Measurements from ENCODE around the gene NLRP2B. TPM values are rescaled to one million over a fixed set of nuclear protein-coding genes. Genes with fewer than 3 reads are reported as not detected.

NLRP2B gene
- polyA plus RNA-seq, 1 of the 3 experiments (the other 2 are of a cell fraction), result not detected

DNA sequence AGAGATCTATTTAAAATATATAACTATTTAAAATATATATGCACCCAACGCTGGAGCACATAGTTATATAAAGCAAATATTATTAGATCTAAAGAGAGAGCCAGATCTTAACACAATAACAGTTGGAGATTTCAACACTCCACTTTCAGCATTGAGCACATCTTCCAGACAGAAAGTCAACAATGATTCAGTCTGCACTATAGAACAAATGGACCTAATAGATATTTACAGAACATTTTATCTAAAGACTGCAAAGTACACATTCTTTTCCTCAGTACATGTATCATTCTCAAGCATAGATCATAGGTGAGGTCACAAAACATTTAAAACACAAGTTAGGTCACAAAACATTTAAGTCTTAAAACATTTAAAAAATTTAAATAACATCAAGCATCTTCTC is 36.4 kb downstream of the NLRP2B start:
- no peaks in the 10 kb centered on the region for H4K20me1 ChIP-seq (ENCODE audit: insufficient read depth)
- no peaks in the 10 kb centered on the region for H3K27me3 ChIP-seq (ENCODE audit: insufficient read depth)
- POLR2A ChIA-PET, result no interaction called here
- H3K27ac ChIP-seq (ENCODE audit: low read depth in 2 of 2, low read length in 1 of 2), result no peak overlapping the region
- DNase-seq, result no peak
- H3K79me2 ChIP-seq (ENCODE audit: insufficient read depth), result no peaks in the 10 kb centered on the region
- H3K9ac ChIP-seq, result no peak overlapping the region
- CTCF ChIA-PET, result no interaction called here
- H3F3A ChIP-seq (replicated peaks; ENCODE audit: insufficient read depth), result no peaks in the 10 kb centered on the region
- H3K4me3 ChIP-seq (ENCODE audit: low read depth in 2 of 2, low read length in 1 of 2), result no peak overlapping the region
- H3K4me1 ChIP-seq (ENCODE audit: control insufficient read depth in 1 of 2, insufficient read depth in 2 of 2, low read depth in 1 of 2, low read length in 1 of 2), result no peaks in the 10 kb centered on the region
- no peaks in the 10 kb centered on the region for H3K9me2 ChIP-seq
- WGBS (ENCODE audit: low lambda C conversion rate), result 0% methylated on average over 1 of the region's 1 CpG
- no peak overlapping the region for H2AFZ ChIP-seq (ENCODE audit: low read depth)
- no peak for TF ChIP-seq YY1 (IDR thresholded peaks at IDR 0.05; ENCODE audit: low read depth)
- TF ChIP-seq SIN3A (IDR thresholded peaks at IDR 0.05; ENCODE audit: borderline replicate concordance, low read depth, low read length), result no peak
- no peak for TF ChIP-seq SMC3 (IDR thresholded peaks at IDR 0.05; ENCODE audit: low read depth, low read length)
- TF ChIP-seq MXI1 (IDR thresholded peaks at IDR 0.05; ENCODE audit: low read depth, low read length), result no peak
- TF ChIP-seq GATA2 (CRISPR knock-in tag; IDR thresholded peaks at IDR 0.05), result no peak
- TF ChIP-seq, protein P1, sequence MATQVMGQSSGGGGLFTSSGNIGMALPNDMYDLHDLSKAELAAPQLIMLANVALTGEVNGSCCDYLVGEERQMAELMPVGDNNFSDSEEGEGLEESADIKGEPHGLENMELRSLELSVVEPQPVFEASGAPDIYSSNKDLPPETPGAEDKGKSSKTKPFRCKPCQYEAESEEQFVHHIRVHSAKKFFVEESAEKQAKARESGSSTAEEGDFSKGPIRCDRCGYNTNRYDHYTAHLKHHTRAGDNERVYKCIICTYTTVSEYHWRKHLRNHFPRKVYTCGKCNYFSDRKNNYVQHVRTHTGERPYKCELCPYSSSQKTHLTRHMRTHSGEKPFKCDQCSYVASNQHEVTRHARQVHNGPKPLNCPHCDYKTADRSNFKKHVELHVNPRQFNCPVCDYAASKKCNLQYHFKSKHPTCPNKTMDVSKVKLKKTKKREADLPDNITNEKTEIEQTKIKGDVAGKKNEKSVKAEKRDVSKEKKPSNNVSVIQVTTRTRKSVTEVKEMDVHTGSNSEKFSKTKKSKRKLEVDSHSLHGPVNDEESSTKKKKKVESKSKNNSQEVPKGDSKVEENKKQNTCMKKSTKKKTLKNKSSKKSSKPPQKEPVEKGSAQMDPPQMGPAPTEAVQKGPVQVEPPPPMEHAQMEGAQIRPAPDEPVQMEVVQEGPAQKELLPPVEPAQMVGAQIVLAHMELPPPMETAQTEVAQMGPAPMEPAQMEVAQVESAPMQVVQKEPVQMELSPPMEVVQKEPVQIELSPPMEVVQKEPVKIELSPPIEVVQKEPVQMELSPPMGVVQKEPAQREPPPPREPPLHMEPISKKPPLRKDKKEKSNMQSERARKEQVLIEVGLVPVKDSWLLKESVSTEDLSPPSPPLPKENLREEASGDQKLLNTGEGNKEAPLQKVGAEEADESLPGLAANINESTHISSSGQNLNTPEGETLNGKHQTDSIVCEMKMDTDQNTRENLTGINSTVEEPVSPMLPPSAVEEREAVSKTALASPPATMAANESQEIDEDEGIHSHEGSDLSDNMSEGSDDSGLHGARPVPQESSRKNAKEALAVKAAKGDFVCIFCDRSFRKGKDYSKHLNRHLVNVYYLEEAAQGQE (IDR thresholded peaks at IDR 0.05; ENCODE audit: low read depth, low read length), result no peak
- TF ChIP-seq GABPA (IDR thresholded peaks at IDR 0.05; ENCODE audit: low read depth), result no peak
- TF ChIP-seq, protein P2, sequence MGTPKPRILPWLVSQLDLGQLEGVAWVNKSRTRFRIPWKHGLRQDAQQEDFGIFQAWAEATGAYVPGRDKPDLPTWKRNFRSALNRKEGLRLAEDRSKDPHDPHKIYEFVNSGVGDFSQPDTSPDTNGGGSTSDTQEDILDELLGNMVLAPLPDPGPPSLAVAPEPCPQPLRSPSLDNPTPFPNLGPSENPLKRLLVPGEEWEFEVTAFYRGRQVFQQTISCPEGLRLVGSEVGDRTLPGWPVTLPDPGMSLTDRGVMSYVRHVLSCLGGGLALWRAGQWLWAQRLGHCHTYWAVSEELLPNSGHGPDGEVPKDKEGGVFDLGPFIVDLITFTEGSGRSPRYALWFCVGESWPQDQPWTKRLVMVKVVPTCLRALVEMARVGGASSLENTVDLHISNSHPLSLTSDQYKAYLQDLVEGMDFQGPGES (IDR thresholded peaks at IDR 0.05; ENCODE audit: low read depth, low read length), result no peak
- no peak for TF ChIP-seq POLR2AphosphoS5 (IDR thresholded peaks at IDR 0.05; ENCODE audit: low read depth, low read length)
- TF ChIP-seq, protein P3, sequence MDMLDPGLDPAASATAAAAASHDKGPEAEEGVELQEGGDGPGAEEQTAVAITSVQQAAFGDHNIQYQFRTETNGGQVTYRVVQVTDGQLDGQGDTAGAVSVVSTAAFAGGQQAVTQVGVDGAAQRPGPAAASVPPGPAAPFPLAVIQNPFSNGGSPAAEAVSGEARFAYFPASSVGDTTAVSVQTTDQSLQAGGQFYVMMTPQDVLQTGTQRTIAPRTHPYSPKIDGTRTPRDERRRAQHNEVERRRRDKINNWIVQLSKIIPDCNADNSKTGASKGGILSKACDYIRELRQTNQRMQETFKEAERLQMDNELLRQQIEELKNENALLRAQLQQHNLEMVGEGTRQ (IDR thresholded peaks at IDR 0.05; ENCODE audit: borderline replicate concordance, low read depth, low read length), result no peak
- TF ChIP-seq EZH2phosphoT487 (IDR thresholded peaks at IDR 0.05; ENCODE audit: borderline replicate concordance, low read depth), result no peak
- TF ChIP-seq NRF1 (IDR thresholded peaks at IDR 0.05; ENCODE audit: low read depth, low read length), result no peak
- TF ChIP-seq TEAD4 (IDR thresholded peaks at IDR 0.05; ENCODE audit: borderline replicate concordance, insufficient read depth), result no peak
- TF ChIP-seq FOSL2 (IDR thresholded peaks at IDR 0.05; ENCODE audit: borderline replicate concordance, low read depth), result no peak
- TF ChIP-seq RCOR1 (IDR thresholded peaks at IDR 0.05; ENCODE audit: low read length), result no peak
- TF ChIP-seq EP300 (IDR thresholded peaks at IDR 0.05; ENCODE audit: borderline replicate concordance in 1 of 2, low read depth in 1 of 2, low read length in 1 of 2), result no peak
- no peak for TF ChIP-seq RFX5 (IDR thresholded peaks at IDR 0.05; ENCODE audit: low read length)
- TF ChIP-seq MEF2A (IDR thresholded peaks at IDR 0.05; ENCODE audit: borderline replicate concordance, low read depth), result no peak
- TF ChIP-seq FOXJ3 (CRISPR knock-in tag; IDR thresholded peaks at IDR 0.05), result no peak
- no peak for TF ChIP-seq RAD21 (IDR thresholded peaks at IDR 0.05; ENCODE audit: low read length)
- no peaks in the 10 kb centered on the region for H3K36me3 ChIP-seq (replicated peaks in 1 of 2; ENCODE audit: control insufficient read depth in 1 of 2, insufficient read depth in 2 of 2, low read length in 1 of 2)
- no peaks in the 10 kb centered on the region for H3K9me3 ChIP-seq
- H3K4me2 ChIP-seq, result no peak overlapping the region

Measured in SK-N-SH (cell line).